HuH-7 (cell line): Measurements from ENCODE around the gene PDAP1.
"Not testable (repeated sequence)": the region's sequence is repeated elsewhere in the genome, so short reads cannot be mapped to it uniquely, and the experiment has no call there.

Experiments used
- DNase-seq: peaks from one replicate; pipeline ENCODE4 v3.0.0; 2011; ENCODE audit warnings: low spot score

The PDAP1 gene

DNA sequence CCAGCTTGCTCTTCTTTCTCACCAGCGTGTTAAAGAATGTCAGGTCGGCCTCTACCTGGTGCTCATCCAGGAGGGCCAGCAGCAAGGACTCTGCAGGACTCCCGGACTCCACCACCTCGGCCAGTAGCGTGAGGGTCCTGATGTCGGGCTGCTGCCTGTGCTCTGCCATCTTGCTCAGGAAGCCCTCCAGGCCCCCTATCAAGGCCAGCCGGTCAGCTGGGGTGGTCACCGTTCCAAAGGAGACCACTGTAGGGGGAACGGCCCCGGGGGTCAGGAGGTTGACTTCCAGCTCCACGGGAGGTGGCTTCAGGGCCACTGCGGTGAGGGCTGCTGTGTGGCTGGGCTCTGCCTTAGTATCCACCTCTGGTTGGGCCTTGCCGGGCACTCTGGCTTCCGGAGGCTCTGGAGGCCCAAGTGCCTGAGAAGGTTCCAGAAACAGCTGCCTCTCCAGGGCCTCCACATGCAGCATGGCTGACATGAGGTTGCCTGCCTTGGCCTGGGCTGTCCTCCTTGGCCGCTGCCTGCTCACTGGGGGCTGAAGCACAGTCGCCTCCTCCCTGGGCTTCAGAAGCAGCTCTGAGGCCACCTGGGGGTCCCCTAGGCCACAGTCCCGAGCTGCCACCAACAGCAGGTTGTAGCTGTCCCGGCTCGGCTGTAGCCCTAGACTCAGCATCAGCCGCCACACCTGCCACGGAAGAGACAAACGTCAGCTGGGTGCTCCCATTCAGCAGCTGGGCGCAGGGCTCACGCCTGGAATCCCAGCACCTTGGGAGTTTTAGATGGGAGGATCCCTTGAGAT is 16.7 kb upstream of the PDAP1 start:
- DNase-seq, result no peak

DNA sequence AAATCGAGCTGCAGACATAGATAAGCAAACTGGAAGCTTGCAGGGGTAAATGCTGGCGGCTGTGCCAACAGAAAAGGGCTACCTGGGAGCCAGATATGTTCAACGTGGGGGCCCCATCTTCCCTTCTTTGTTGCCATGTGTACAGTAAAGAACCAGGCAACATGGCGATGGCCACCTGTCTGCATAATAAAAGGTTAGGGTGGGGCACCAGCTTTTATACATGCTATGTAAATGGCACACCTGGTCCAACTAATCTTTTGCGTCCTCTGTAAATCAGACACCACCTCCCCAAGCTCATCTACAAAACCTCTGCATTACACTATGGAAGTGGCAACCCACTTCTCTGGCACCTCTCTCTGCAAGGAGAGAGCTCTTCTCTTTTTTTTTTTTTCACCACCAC is 14.2 kb upstream of the PDAP1 start:
- no peak for DNase-seq

DNA sequence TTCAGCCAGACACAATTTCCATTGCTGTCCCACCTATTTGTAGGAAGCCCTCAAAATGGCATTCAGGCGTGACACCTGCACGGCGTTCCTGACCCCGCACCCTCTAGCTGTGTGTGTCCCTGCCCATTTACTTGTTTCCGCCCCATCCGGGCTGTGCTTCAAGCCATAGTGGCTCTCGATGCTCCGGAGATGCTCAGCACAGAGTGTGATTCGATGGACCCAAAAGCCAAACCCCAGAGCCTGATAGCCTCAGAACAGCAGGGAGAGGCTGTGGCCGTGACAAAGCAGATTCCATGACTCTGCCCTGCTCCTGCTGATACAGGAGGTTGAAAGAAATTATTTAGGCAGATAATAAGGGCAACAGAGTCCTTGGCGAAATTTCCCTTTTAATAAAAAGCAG is 13.8 kb upstream of the PDAP1 start:
- no peak for DNase-seq

DNA sequence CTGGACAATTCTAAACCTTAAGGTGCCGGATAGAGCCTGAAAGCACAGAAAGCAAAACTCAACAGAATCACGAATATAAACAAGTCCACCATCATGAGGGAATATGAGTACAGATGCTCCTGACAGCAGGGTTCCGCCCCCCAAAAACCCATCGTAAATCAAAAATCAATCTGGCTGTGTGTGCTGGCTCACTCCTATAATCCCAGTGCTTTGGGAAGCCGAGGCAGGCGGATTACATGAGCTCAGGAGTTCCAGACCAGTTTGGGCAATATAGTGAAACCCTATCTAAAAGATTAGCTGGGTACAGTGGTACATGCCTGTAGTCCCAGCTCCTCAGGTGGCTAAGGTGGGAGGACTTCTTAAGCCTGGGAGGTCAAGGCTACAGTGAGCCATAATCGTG is 12.6 kb upstream of the PDAP1 start:
- no peak for DNase-seq

DNA sequence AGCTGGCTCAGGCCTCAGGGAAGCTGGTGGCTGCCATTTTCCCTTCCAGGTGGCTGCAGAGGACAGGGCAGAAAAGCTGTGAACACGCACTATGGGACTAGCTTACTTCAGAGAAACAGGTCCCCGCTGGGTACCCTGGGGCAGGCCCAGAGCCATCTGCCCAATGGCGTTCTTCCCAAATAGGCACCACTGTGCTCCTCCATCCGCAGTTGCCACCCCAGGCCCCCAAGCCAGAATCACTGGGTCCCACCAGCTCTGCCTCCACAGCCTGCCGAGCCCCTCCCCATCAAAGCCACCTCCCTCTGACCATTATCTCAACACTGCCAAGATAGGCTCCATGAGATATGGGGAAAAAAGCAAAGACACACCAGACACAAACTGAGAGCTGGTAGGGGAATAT is 11.8 kb upstream of the PDAP1 start:
- no peak for DNase-seq

DNA sequence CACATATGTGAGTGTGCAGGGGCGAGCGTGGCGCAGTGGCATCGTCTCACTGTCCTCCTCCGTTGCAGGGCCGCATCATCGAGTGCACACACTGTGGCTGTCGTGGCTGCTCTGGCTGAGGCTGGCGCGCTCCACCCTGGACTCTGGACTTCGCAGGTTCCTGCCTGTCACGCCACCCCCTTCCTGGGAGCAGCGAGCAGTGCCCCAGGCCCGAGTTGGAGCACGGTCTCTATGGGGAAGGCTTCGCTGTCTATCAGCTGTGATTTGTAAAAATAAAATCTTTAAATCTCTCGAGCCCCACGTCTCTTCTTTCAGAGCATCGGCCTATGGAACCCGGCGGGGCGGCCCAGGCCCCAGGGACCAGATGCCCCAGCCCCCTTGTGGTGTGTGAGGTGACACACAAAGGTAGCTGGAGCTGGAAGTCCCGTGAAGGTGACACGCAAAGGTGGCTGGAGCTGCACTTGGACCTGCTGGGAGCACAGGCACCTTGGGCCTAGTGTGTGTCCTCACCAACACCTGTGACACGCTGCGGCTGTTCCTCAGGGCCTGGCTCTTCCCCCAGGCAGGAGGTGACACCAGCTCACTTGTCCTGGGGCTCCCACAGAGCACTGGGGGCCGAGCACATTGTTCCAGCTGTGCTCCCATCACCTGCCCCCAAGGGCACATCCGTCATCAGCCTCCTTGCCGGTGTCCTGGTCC is 11.1 kb upstream of the PDAP1 start:
- no peak for DNase-seq

DNA sequence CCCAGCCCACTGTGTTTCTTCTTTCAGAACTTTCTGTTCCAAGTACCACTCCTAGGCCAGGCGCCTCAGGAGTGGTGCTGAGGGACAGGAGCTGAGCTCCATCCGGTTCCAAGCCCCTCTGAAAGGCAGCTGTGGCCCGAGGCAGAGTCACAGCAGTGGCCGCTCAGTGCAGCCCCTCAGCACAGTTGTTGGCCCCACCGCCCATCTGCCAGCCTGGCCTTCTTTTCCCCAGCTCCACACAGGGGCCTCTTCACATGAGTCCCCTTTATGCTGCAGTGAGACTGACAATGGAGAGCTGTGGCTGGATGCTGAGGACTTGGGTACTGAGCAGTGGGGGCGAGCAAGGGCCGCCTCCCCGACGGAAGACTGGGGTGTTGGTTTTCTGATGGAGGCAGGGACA is 9.9 kb upstream of the PDAP1 start:
- no peak for DNase-seq

DNA sequence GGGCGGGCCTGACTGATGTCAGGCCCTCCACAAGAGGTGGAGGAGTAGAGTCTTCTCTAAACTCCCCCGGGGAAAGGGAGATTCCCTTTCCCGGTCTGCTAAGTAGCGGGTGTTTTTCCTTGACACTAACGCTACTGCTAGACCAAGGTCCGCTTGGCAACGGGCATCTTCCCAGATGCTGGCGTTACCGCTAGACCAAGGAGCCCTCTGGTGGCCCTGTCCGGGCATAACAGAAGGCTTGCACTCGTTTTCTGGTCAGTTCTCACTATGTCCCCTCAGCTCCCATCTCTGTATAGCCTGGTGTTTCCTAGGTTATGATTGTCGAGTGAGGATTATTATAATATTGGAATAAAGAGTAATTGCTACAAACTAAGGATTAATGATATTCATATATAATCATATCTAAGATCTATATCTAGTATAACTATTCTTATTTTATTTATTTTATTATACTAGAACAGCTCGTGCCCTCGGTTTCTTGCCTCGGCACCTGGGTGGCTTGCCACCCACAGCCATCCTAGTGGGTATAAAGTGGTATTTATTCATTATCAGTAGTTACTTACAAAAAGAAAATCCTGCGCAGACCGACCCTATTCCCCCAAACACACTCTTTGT is 7.2 kb upstream of the PDAP1 start:
- DNase-seq, result not testable (repeated sequence)

DNA sequence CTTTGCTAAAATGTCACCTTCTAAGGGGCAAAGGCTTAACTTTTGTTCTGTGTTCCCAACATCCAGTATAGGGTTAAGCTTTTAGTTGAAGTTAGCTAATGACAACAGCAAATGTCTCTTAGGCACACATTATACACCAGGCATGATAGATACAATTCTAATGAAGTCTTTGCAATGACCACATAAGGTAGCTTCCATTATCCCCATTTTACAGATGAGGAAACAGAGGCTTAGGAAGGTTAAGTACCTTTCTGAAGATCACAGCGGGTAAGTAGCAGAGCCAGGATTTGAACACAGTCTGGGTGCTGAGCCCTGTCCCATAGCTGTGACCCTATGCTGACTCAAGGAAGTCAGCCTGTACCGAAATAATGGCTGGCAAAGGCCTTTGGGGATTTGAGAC is 2.2 kb upstream of the PDAP1 start:
- no peak for DNase-seq

DNA sequence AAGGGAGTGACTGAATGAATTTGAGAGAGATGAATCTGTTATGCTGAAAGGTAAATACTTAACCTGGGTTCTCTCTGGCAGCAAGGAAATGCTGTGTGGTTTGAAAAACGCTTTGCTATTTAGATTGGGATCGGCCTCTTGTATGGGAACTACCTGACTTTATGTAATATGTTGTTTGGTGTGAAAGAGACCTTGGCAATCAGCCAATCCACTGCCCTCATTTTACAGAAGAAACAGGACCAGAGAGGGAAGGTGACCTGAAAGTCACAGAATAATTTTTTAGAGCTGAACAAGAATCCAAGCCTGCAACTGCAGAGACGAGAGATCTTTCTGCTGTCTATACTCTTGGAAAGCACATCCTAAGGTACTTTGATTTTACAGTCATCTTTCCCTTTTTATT is 1.4 kb upstream of the PDAP1 start:
- no peak for DNase-seq

DNA sequence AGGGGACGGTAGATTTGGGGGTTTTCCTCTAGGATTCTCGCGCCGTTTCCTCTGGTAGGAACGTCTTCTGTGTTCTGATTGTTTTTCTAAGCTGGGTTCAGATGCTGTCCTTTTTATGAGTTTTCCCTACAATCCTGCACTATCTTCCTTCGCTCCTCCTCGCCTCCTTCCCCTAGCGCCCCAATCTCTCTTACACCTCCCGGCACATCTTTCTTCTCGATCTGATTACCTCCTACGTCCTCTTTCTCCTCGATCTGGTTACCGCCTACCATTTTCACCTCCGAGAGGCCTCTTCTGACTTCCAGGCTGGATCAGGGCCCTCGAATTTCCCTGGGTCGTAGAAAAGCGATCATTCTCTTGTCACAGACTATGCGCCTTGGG is 785 bp upstream of the PDAP1 start:
- DNase-seq, result no peak

DNA sequence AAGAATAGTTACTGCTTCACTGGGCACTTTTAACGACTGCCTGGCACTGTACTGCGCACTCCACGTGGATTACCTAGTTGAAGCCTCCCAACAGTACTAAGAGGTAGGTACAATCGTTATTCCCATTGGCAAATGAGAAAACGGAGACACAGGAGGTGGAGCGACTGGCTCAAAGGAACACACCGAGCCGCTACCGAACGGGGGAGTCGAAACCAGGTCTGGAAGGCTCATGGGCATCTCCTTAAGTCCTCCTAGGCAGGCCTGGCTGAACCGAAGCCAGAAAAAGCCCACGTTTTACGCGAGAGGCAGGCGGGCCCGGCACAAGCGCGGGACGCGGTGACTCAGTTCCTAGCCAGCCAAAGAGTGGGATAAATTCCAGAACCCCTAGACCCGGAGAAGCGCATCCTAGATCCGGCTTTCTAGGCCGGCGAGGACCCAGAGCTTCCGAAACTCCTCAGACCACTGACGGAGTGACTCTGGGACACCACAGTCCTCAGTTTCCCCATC is 472 bp downstream of the PDAP1 start:
- peak; percentile 56 for DNase-seq

DNA sequence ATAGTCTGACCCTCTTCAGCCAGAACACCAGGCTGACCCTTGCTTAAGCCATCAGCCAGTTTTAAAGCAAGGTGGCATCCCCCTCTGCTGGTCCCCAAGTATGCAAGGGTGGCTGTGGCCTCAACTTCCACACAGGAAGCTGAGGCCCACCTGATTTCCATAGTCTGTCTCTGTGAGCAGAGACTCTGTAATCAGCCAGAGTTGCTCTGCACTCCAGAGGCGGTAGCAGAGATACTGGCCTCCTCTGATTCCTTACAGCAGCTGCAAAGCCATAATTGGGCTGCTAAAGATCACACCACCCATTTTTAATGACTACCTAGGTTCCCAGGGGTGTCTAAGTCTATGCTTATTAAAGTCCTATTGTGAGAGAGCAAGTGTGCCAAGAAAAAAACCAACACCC is 1.8 kb downstream of the PDAP1 start:
- no peak for DNase-seq

DNA sequence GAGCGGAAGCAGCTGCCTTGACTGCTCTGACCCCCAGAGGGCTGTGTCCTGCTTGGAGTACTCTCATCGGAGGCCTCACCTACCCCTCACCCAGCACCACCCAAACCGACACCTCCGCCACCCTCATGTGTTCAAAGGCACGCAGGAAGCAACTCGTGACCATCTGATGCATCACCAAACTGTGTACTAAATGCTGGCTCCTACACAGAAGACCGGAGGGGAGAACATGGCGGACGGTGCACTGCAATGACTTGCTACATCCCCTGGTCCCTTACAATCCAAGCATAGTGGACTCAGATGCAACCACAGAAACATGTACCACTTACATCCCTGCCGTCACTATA is 3.4 kb downstream of the PDAP1 start:
- no peak for DNase-seq

DNA sequence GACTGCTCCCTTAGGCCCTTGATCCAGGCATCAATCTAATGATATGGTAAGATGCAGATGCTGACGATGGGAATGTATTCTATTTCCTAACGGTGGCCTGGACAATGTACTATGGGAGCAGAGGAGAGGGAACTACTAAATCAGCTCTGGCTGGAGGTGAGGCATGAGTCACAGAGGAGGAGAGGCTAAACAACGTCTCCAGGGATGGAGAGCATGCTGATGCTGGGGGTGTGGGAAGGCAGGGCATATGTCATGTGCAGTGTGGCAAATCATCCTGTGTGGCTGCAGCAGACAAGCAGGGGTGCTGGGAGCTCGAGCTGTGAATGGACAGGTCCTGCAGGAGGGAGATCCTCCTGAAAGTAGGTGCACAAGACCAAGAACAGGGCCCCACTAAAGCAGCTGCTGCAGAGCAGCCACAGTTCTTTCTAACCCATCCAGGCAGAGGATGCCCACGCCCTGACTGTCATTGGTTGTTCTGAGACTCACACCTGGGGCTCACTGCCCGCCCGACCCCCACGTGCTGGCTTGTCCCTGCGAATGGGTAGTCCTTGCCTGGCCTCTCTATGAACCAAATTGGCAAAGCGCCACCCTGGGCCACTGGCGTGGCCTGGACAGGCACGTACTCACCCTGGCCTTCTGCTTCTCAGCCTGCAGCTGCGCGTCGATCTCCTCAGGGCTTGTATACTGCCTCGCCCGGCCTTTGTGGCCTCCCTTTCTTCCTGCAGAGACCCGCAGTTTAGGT is 4.0 kb downstream of the PDAP1 start:
- DNase-seq, result no peak

DNA sequence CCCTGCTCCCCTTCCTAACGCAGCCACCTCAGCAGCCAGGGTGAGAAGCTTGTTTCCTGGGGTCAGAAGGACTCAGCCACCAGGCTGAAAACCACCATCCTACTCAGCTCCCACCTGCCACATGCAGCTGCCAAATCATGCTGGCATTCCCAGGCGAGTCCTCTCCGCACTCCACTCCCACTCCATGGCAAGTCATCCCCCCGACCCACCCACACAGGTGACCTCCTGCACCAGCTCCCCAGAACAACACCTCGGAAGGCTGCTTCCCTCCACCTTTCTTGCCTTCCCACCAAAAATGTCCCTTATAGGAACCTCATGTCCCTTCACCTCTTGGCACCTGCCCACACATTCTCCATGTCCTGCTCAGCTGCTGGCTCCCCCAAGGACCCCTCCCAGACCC is 4.6 kb downstream of the PDAP1 start:
- DNase-seq, result no peak

DNA sequence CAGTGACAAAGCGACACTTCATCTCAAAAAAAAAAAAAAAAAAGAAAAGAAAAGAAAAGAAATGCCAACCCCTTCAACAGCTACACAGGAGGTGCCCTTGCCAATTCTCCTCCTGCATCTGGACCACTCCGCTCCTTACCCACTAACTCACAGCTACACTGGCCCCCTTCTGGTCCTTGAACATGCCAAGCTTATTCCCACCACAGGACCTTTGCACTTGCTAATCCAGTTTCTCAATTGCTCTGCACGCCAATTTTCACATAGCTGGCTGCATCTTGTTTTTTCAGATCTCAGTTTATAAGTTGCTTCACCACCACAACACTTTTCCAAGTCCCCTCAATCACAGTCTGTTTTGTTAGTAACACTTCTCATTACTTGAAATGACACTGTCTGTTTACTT is 5.5 kb downstream of the PDAP1 start:
- DNase-seq, result no peak

DNA sequence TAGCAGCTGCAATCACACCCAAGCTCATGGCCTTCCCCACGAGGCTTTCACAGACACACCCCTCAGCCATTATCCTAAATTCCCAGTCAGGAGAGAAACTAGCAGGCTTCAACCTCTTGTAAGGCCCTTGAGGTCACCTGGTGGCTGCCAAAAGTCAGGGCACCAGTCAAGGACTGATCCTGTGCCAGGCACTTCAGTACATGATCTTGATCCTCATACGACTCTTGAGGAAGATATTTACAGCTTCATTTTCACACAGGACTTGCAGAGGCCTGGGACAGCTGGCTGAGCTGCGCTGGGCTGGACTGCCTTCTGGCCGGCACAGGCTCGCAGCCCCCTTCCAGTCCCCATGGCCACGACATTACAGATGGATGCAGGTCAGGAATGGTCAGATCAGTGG is 8.8 kb downstream of the PDAP1 start:
- DNase-seq, result no peak

DNA sequence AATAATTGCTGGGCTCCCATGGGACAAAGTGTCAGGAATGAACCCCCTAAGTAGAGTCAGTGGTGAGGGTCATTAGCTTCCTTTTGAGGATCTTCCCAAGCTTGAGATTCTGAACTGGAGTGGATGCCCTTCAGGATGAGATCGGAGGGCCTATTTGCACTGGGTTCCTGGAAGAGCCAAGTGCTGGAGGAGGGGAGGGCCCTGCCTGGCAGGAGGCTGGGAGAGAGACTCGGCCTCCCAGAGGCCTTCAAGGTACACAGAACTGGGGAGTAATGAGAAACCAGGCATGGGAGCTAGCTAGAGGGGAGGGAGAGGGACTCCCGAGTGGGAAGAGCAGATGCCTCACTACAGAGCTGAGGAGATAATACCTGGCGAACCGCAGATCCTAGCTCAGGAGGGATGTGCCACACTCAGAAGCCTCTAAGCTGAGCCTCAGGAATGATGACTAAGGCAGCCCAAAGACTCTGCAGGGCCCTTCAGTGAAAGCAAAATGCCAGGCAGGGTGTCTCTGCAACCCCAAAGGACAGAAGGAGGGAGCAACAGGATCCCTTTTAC is 9.4 kb downstream of the PDAP1 start:
- no peak for DNase-seq

DNA sequence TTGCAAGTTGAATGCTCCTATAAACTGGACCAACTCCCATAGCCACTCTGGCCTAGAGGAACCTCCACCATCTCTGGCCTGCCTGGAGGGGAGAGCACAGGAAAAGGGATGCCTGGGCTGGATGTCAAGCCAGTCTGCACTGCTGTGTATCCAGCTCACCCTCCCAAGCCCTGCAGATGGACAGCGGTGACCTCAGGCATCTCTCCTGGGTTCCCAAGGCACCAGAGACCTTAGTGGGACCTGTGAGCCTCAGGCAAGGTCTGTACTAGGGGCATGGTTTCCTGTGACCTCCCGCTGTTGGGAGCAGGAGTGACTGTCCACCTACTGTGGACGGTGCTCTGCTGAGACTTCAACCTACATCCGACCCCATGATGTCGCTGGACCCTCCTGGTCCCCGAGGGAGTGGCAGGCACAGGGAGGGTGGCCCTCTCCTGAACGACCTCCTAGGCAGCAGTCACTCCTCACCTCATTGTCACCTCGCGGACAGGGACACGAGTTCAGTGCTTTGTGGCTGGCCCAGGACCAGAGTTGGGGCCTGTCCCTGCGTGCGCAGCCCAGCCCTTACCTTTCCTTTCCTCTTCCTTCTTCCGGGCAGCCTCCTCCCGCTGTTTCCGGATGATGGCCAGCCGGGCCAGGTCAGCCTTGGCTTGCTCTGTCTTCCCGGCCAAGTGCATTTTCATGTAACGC is 11.0 kb downstream of the PDAP1 start:
- DNase-seq, result no peak

DNA sequence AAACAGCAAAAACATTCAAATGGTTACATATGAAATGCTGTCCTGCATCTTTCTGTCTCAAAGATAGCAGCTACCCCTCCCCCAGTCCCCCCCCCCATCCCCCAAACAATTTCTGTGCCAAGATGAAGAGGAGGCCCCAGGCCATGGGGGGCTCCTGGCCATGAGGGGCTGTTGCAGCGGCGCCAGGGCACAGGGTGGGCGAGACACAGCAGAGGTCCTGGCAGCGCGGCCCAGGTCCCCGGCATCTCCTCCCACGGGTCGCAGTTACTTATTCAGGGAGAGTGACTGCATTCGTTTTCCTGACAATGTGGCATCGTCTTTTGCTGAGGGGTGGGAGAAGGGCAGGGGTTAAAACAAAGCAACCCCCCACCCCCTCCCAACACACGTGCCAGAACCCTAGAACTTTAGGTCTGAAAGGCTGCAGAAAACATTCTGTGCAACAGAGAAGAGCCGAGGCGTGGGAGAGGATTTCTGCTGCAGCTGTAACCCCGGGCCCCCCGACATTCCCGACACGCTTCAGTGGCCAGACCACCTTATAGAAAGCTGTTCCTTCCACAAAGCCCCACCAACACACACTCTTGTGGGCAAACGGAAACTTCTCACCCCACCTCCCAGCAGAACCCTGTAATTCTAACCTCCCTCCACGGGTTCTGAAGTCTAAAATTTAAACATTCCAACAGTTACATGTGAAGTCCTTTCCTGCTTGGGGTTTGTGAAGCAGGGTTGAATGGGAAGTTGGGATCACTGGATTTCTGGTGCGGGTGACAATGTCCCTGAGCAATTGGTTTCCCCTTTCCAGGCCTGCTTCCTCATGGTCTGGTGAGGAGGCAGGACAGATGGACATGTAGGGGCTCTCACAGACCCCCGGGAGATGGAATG is 11.7 kb downstream of the PDAP1 start:
- no peak for DNase-seq
